ENCODE results near the gene PSMG4. TPM values are rescaled to one million over a fixed set of nuclear protein-coding genes. Genes with fewer than 3 reads are reported as not detected.

The PSMG4 gene
- total and polyA plus RNA-seq, 9 donors, result 10.3 to 16.3 (median 12.7) TPM

- H3K36me3 ChIP-seq (ENCODE audit: control insufficient read depth, insufficient read depth, low read length), result no peaks in the 10 kb centered on the region
- no peak for DNase-seq
- H3K27me3 ChIP-seq (ENCODE audit: control insufficient read depth, insufficient read depth, low read length), result peaks cover 10% of the 10 kb centered on the region
- no CpG with 5 or more reads among the region's 3 CpGs for WGBS (ENCODE audit: insufficient coverage)
- H3K4me3 ChIP-seq (ENCODE audit: low read length), result no peak overlapping the region
- peaks cover 44% of the 10 kb centered on the region for H3K4me1 ChIP-seq (ENCODE audit: control insufficient read depth, insufficient read depth, low read length)
- no peaks in the 10 kb centered on the region for H3K9me3 ChIP-seq (replicated peaks; ENCODE audit: control insufficient read depth, low read depth, low read length)
- H3K27ac ChIP-seq (ENCODE audit: low read length), result peak overlapping the region; percentile 93
Observed at GRCh38 chr6:3249821-3250220, 8.9 kb upstream of the PSMG4 start.

- no peak overlapping the region for H3K4me3 ChIP-seq (ENCODE audit: low read length)
- peak; percentile 98 for DNase-seq
- WGBS (ENCODE audit: insufficient coverage), result 36% methylated on average over 8 of the region's 9 CpGs
Observed at GRCh38 chr6:3250231-3250675, 8.5 kb upstream of the PSMG4 start.

DNA sequence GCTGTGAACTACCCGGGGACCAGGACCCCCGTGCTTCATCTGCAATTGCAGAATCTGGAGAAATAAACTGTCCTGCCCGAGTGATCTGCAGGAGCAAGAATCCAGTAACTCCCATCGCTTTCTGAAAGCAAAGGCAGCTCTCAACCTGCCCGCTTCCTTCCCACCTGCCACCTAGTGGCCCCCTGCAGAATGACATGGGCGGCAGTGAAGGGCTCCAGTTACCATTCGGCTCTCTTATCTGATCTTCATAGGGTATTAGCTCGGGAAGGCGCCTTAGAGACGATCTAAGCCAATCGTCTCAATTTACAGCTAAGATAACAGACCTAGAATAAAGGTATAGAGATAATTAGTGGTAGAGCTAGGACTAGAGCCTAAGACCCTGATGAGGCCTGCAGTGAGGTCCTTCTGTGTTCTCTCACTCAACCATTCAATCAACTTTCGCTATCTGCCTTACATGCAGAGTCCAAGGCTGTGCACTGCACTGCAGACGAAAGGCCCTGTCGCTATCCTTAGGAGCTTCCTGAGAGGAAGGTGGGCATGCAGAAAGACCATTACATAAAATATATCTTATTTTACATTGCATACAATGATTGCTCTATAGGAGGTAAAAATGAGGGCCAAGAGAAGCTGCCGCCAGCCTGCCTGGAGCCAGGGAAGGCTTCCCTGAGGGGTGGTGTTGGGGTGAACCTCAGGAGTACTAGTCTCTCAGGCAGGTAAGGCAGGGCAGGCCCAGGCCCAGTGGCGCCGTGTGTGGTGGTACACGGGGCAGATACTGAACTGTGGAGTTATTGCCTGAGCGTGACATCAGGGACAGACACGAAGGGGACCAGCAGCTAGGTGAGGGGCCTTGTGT, 7.1 kb upstream of the PSMG4 start:
- 0% methylated on average over 5 of the region's 20 CpGs for WGBS (ENCODE audit: insufficient coverage)
- H3K4me1 ChIP-seq (ENCODE audit: control insufficient read depth, insufficient read depth, low read length), result peaks cover 44% of the 10 kb centered on the region
- H3K9me3 ChIP-seq (replicated peaks; ENCODE audit: control insufficient read depth, low read depth, low read length), result no peaks in the 10 kb centered on the region
- H3K27ac ChIP-seq (ENCODE audit: low read length), result peak overlapping the region; percentile 47
- no peaks in the 10 kb centered on the region for H3K36me3 ChIP-seq (ENCODE audit: control insufficient read depth, insufficient read depth, low read length)
- no peak overlapping the region for H3K4me3 ChIP-seq (ENCODE audit: low read length)
- H3K27me3 ChIP-seq (ENCODE audit: control insufficient read depth, insufficient read depth, low read length), result peaks cover 10% of the 10 kb centered on the region
- DNase-seq, result peak; percentile 87

More at GRCh38 chr6:3250231-3250675, 8.5 kb upstream of the PSMG4 start:
- peak overlapping the region; percentile 93 for H3K27ac ChIP-seq (ENCODE audit: low read length)
- no peaks in the 10 kb centered on the region for H3K9me3 ChIP-seq (replicated peaks; ENCODE audit: control insufficient read depth, low read depth, low read length)
- H3K27me3 ChIP-seq (ENCODE audit: control insufficient read depth, insufficient read depth, low read length), result peaks cover 10% of the 10 kb centered on the region
- no peaks in the 10 kb centered on the region for H3K36me3 ChIP-seq (ENCODE audit: control insufficient read depth, insufficient read depth, low read length)
- peaks cover 44% of the 10 kb centered on the region for H3K4me1 ChIP-seq (ENCODE audit: control insufficient read depth, insufficient read depth, low read length)

GRCh38 chr6:3252369-3252768, 6.4 kb upstream of the PSMG4 start:
- H3K36me3 ChIP-seq (ENCODE audit: control insufficient read depth, insufficient read depth, low read length), result no peaks in the 10 kb centered on the region
- H3K4me3 ChIP-seq (ENCODE audit: low read length), result no peak overlapping the region
- peaks cover 40% of the 10 kb centered on the region for H3K4me1 ChIP-seq (ENCODE audit: control insufficient read depth, insufficient read depth, low read length)
- H3K27ac ChIP-seq (ENCODE audit: low read length), result no peak overlapping the region
- DNase-seq, result no peak
- peaks cover 13% of the 10 kb centered on the region for H3K27me3 ChIP-seq (ENCODE audit: control insufficient read depth, insufficient read depth, low read length)
- H3K9me3 ChIP-seq (replicated peaks; ENCODE audit: control insufficient read depth, low read depth, low read length), result no peaks in the 10 kb centered on the region
- WGBS (ENCODE audit: insufficient coverage), result 69% methylated on average over 10 of the region's 10 CpGs

GRCh38 chr6:3252861-3253596, 5.7 kb upstream of the PSMG4 start:
- Histone ChIP-seq H3K36me3 (ENCODE audit: control insufficient read depth, insufficient read depth, low read length) (no peaks in the 10 kb centered on the region), H3K27ac (ENCODE audit: low read length) (no peak overlapping the region), H3K9me3 (replicated peaks; ENCODE audit: control insufficient read depth, low read depth, low read length) (no peaks in the 10 kb centered on the region), H3K27me3 (ENCODE audit: control insufficient read depth, insufficient read depth, low read length) (peaks cover 13% of the 10 kb centered on the region), H3K4me3 (ENCODE audit: low read length) (no peak overlapping the region), H3K4me1 (ENCODE audit: control insufficient read depth, insufficient read depth, low read length) (peaks cover 33% of the 10 kb centered on the region)
- DNase-seq, result no peak
- WGBS (ENCODE audit: insufficient coverage), result 92% methylated on average over 18 of the region's 22 CpGs

- Histone ChIP-seq H3K27me3 (ENCODE audit: control insufficient read depth, insufficient read depth, low read length) (peaks cover 13% of the 10 kb centered on the region), H3K4me3 (ENCODE audit: low read length) (no peak overlapping the region), H3K9me3 (replicated peaks; ENCODE audit: control insufficient read depth, low read depth, low read length) (no peaks in the 10 kb centered on the region), H3K4me1 (ENCODE audit: control insufficient read depth, insufficient read depth, low read length) (peaks cover 32% of the 10 kb centered on the region), H3K36me3 (ENCODE audit: control insufficient read depth, insufficient read depth, low read length) (no peaks in the 10 kb centered on the region), H3K27ac (ENCODE audit: low read length) (no peak overlapping the region)
- WGBS (ENCODE audit: insufficient coverage), result 96% methylated on average over 38 of the region's 40 CpGs
- no peak for DNase-seq
Observed at GRCh38 chr6:3253597-3253961, 5.2 kb upstream of the PSMG4 start.

GRCh38 chr6:3258201-3258600, 546 bp upstream of the PSMG4 start:
- Histone ChIP-seq H3K27me3 (ENCODE audit: control insufficient read depth, insufficient read depth, low read length) (peaks cover 6% of the 10 kb centered on the region), H3K36me3 (ENCODE audit: control insufficient read depth, insufficient read depth, low read length) (peaks cover under 1% of the 10 kb centered on the region), H3K27ac (ENCODE audit: low read length) (no peak overlapping the region), H3K4me1 (ENCODE audit: control insufficient read depth, insufficient read depth, low read length) (peaks cover 31% of the 10 kb centered on the region), H3K9me3 (replicated peaks; ENCODE audit: control insufficient read depth, low read depth, low read length) (no peaks in the 10 kb centered on the region), H3K4me3 (ENCODE audit: low read length) (peak overlapping the region; percentile 80)
- 33% methylated on average over 3 of the region's 12 CpGs for WGBS (ENCODE audit: insufficient coverage)
- DNase-seq, result no peak

DNA sequence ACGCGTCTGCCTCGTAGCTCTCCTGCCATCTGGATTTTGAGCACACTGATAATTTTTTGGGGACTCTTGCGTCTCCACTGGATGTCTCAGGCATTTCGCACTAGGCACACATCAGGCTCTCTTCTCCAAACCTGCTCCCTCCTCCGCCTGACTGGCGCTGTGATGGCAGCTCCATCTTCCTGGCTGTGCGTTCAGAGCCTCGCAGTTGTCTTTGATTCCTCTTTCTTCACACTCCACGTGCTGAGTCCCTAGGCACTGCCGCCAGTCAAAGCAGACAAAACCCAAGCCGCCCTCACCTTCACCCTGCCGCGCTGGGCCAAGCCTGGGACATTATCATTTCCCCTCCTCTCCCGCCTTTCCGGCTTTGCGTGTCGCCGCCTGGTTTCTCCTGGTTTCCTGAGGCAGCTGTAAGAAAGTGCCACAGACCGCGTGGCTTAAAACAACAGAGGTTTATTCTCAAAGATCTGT, 778 bp downstream of the PSMG4 start:
- WGBS (ENCODE audit: insufficient coverage), result 0% methylated on average over 14 of the region's 21 CpGs
- Histone ChIP-seq H3K4me3 (ENCODE audit: low read length) (peak overlapping the region; percentile 80), H3K27ac (ENCODE audit: low read length) (peak overlapping the region; percentile 72), H3K4me1 (ENCODE audit: control insufficient read depth, insufficient read depth, low read length) (peaks cover 40% of the 10 kb centered on the region), H3K27me3 (ENCODE audit: control insufficient read depth, insufficient read depth, low read length) (peaks cover 6% of the 10 kb centered on the region), H3K36me3 (ENCODE audit: control insufficient read depth, insufficient read depth, low read length) (peaks cover 13% of the 10 kb centered on the region), H3K9me3 (replicated peaks; ENCODE audit: control insufficient read depth, low read depth, low read length) (no peaks in the 10 kb centered on the region)
- peak; percentile 59 for DNase-seq

DNA sequence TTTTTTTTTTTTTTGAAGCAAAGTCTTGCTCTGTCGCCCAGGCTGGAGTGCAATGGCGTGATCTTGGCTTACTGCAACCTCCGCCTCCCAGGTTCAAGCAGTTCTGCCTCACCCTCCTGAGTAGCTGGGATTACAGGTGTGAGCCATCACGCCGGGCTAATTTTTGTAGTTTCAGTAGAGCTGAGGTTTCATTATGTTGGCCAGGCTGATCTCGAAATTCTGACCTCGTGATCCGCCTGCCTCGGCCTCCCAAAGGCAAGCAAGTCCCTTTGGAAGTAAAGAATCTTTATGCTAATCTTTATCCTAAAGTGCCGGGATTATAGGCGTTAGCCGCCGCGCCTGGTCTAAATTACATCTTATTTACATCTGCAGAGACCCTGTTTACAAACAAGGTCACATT, 1.5 kb downstream of the PSMG4 start:
- Histone ChIP-seq H3K4me1 (ENCODE audit: control insufficient read depth, insufficient read depth, low read length) (peaks cover 46% of the 10 kb centered on the region), H3K27me3 (ENCODE audit: control insufficient read depth, insufficient read depth, low read length) (peaks cover 6% of the 10 kb centered on the region), H3K27ac (ENCODE audit: low read length) (no peak overlapping the region), H3K4me3 (ENCODE audit: low read length) (no peak overlapping the region), H3K36me3 (ENCODE audit: control insufficient read depth, insufficient read depth, low read length) (peaks cover 19% of the 10 kb centered on the region), H3K9me3 (replicated peaks; ENCODE audit: control insufficient read depth, low read depth, low read length) (no peaks in the 10 kb centered on the region)
- 78% methylated on average over 7 of the region's 14 CpGs for WGBS (ENCODE audit: insufficient coverage)
- no peak for DNase-seq

Measured in muscle of leg (tissue), 11 donors.